GM19023 (cell line): ENCODE data around the gene ARMH1.

Experiments
- ATAC-seq: cut with Tn5 transposase; IDR thresholded peaks from one replicate; pipeline ENCODE4 v1.9.1; 2021; ENCODE audit warnings: mild to moderate bottlenecking, moderate library complexity; ENCODE audit not compliant: unreplicated experiment

ARMH1 gene

DNA sequence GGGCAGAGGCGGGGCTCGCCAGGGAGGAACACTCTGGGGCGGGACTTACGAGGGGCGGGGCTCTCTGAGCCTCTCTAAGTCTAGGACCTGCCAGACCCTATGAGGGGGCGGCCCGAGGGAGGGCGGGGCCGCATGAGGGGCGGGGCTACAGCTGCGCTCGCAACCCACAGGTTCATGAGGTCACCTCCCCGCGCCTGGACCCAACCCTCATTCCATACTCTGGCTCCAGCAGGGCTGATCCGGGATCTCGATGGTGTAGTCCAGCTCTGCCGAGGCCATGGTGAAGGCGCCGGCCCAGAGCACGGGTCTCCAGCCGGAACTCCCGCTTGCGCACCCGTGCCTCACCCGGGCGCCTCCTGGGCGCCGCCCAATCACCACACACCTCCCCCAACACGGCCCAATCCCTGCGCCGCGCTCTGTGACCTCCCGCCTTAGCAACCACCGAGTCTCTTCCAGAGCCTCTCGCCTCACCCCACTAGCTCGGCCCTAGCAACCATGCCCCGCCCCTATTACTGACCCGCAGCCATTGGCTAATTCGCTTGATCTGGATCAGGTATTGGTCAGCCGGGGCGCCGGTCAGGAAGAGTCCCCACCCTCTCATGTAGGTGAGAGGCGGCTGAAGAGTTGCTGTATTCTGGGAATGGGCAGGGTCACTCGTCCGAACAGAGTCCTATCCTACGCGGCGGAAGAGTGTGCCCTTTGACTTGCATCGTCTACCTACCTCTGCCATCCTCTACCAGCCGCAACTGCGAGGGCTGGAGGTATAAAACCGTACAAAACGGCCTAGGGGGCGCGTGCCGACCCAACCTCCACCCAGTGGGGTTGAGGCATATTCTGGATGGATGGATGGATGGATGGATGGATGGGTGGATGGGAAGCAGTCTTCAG is at the start of gene ARMH1, which contains the start of gene TMEM53:
Gene ARMH1 (plus strand): TSS at position 602 of the 888 bp plus-strand sequence. CDS start 14,984 bp downstream, outside the sequence.
Gene TMEM53 (minus strand): TSS at position 369 of the 888 bp plus-strand sequence. CDS start 90 bp downstream, at position 279.
- peak; percentile 90 for ATAC-seq

DNA sequence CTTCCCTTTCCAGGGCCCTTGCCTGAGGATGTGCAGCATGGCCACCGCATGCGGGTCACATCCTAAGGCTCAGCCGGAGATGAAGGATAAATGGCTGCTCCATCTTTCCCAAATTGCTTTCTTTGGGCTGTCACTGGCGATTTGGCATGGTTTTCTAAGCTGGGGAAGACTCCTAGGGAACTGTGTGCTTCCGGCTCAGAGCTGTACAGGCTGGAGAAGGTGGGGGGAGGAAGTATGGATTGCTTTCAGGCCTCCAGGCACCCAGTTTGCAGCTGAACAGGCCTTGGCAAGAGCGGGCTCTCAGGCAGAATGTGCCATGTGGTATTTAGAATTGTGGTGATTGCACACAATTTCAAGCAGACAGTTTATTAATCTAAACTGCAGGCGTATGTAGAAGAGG is 49.2 kb upstream of the ARMH1 start:
- no peak for ATAC-seq

DNA sequence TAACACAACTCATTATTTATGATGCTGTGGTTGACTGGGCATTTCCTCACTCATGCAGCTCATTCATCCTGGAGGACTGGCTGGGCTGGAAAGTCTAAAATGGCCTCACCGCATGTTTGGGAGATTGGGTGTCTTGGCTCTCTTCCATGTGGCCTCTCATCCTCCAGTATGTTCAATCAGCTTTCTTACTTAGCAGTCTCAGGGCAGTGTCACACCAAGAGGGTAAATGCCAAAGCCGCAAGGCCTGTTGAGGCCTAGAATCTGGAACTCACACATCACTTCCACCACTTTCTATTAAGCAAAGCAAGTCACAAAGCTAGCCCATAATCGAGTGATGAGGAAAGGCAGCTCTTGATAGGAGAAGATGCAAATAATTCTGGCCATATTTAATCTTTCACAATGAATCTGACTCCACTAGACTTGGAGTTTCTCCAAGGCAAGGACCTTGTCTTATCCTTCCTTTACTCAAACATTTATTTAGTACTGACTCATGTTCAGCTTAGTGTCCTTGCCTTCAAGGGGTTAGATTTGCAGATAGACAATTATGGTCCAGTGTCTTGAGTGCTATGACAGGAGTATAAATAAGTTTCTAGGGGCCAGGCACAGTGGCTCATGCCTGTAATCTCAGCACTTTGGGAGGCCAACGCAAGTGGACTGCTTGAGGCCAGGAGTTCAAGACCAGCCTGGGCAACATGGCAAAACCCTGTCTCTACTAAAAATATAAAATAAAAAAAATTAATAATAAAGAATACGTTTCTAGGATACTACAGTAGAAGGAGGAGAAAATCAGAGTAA is 45.4 kb upstream of the ARMH1 start:
- ATAC-seq = no peak

DNA sequence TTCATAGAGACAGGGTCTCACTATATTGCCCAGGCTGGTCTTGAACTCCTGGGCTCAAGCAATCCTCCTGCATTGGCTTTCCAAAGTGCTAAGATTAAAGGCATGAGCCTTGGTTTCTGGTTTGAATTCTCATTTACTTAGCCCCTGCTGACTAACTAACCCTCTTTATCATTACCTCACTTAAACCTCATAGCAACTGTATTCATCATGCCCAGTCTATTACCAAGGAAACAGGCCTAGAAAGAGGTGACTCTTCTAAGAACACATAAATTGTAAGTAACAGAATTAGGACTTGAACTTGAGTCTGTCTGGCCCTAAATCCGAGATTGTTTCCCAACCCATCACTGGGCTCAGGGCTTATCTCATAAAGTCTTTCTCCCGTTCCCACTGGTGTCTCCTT is 44.4 kb upstream of the ARMH1 start:
- no peak for ATAC-seq

DNA sequence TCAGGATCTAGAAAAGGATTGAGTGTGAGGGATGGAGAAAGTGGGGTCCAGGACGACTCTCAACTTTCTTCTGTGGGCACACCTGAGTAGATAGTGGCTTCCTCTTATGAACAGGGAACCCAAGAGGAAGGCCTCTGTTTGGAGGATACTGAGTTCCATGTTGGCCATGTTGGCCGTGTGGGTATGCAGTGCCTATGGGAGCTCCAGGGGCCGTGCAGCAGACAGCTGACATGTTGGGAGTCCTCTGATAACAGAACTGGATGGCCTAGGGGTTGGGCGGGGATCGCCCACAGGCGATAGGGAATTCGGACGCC is 43.2 kb upstream of the ARMH1 start:
- no peak for ATAC-seq

DNA sequence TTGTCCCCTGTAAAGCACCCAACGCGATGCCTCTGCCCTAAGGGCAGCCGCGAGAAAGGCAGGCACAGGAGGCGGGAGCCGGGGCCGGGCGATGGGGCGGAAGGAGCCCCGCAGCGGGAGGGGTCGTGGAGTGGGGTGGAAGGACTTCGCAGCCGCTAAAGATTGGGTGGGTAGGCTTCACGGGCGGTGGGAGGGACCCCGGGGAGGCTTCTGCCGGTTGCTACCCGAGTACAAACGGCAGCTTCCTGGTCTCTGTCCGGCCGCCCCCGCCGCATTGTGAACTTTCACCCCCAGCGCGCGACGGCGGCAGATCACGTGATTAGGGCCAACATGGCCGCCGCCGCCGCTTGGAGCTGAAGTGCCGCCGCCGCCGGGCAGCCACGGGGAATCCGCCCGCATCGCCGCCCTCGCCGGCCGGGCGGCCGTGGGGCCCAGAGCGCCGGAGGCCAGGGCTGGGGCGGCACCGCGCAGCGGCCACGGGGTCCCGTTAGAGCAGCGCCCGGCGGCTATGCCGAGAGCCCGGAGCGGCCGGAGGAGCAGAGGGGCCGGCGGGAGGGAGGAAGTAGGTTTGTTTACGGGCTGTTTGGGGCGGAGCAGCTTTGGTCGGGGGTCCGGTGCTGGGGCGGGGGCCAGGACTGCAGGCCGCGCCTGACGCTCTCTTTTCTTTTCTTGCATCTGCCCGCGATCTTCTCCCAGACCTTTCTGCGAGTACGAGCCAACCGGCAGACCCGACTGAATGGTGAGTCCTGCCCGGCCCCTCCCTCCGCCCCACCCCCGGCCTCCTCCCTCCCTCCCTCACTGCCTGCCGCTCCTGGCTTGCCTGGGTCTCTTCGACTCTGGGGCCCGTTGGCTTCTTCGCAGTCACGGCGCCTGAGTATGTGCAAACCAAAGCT is 42.6 kb upstream of the ARMH1 start:
- ATAC-seq = peak; percentile 63

DNA sequence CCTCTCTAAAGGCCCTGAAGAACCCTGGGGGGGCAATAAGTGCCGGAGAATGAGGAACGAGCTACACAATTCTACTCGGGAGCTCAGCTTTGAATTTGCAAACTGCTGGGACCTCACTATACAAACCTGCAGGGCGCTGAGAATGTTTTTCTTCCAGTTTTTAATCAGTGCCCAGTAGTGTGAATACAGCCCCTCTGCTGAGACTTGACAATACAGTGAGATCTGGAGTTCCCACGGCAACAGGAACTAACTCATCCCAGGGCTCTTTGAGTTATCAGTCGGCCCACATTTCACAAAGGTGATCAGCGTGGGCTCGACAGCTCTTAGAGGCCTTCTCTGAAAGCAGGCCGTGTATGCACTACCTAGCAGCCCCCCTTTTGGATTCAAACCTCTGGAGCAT is 41.9 kb upstream of the ARMH1 start:
- ATAC-seq = no peak

DNA sequence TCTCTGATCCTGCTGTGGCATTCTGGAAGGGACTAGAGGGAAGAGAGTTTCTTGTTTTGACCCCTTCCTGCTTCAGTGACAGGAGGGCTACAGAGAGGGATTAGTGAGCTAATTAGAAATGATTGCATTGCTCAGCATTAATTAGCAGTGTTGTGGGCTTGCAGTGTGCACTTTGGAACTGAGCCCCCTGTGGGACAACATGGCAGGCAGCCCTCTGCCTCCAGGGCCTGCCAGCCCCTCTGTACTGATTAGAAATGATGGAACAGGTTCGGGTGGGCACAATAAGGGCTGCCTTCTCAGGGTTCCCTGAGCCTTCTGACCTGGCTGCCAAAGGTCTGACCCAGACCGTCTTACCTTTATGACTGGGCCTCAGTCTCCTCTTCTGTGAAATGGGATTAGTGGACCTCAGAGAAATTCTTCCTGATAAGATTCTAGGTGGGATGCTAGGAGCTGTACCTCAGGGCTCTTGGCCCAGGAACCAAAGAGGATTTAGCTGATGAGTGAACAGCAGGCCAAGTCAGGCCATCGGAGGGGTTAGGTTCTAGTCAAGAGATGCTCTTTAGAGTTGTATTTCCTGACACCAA is 39.8 kb upstream of the ARMH1 start:
- ATAC-seq = no peak

DNA sequence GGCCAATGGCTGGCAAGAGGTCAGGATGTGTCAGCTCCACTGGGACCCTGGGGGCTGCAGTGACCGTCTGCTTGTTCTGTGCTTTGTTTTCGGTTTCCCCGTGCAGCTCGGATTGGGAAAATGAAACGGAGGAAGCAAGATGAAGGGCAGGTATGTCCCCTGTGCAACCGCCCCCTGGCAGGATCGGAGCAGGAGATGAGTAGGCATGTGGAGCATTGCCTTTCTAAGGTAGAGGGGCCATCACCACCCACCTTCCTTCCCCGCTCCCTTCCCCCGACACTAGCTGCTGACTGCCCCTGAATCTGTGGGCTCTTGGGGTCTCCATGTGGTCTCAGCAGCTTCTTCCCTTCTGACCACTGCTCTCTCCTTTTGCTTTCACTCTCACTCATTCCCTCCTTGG is 39.1 kb upstream of the ARMH1 start:
- no peak for ATAC-seq

DNA sequence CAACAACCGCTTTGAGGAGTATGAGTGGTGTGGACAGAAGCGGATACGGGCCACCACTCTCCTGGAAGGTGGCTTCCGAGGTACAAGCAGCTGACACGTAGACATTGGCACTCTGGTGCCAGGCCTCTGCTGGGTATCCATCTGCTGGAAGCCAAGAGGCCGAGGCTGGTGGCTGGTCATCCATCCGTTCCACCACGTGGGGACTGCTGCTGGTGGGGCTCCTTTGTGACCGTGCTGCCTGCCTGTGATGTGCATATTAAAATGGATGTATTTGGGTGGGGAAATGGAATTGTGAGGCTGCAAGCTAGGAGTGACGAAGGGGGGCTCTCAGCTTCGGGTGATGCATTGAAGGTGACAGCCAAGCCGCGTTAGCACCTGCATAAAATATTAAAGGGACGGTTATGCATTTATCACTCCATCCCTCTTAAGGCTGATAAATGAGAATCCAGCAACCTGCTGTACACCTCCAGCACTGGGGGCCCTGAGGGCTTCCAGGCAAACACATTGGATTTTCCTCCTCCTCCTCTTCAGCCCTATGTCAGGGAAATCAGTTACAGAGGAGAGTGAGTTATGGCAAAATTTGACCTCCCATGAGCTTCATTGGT is 38.3 kb upstream of the ARMH1 start:
- no peak for ATAC-seq

DNA sequence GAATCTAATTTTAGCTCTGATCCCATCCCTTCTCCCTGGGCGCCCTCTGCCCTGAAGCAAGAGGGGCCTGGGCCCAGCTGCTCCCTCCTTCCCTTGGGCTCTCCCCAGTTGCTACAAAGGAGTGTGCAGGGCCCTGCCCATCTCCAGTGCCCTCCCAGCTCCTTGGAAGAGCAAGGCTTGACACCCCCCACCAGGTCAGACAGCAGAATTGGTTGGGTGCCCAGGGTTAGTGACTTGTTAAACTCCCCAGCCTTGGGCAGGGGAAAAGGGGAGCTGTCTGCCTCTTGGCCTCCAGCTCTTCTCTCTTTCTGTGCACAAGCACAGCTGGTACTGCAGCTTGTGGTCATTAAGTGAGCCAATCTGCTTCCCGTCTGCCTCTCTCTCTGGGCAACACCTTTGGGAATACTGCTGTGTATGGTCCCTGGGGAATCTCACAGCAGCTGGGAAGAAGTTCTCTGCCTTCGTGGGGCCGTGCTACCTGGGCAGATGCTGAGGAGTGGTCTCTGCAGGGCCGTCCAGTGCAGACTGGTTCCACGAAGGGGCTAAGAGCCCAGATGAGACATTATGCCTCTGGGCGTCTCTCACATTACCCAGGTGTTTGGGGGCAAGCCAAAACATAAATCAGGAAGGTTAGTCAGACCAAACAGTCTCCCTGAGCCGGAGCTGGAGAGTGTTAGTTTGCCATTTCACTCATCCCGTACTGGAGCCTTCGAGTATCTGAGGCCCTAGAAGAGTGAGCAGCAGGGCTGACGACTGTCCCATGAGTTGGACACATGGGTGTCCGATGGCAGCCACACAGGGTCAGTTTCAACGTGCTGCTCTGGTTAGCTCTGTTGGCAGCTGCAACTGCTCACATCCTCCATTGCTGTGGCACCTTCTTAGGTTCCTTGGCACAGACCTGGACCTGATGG is 37.6 kb upstream of the ARMH1 start:
- ATAC-seq = no peak

DNA sequence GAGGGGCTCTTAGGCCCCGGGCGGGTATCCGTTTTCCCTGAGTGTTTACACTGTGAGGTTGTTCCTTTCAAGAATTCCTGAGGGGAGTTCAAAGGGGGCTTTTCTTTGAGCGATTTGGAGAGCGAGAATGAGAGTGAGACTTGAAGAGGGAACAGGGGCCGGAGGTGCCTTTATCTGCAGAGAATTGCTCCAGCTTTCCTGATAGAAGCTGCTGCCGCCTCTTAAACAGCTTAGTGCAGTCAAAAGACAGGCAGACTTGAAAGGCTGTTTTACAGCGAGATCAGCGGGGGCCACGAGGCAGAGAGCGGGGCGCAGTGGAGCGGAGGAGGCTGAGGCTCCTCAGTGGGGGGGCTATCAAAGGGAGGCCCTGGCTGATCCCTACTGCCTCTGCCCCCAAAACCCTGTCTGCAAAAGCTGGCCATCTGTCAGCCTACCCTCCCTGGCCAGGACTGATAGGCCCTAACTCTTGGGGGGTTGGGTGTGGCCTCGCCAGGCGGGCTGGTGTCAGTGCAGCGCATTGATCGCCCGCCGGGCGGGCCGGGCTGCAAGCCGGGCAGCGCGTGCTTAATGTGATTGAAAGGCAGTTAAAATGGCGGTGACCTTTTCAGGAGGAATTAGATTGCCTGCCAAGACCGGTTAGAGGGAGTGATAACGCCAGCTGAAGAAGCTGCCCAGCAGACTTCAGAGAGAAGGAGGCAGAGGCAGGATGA is 36.7 kb upstream of the ARMH1 start:
- no peak for ATAC-seq

DNA sequence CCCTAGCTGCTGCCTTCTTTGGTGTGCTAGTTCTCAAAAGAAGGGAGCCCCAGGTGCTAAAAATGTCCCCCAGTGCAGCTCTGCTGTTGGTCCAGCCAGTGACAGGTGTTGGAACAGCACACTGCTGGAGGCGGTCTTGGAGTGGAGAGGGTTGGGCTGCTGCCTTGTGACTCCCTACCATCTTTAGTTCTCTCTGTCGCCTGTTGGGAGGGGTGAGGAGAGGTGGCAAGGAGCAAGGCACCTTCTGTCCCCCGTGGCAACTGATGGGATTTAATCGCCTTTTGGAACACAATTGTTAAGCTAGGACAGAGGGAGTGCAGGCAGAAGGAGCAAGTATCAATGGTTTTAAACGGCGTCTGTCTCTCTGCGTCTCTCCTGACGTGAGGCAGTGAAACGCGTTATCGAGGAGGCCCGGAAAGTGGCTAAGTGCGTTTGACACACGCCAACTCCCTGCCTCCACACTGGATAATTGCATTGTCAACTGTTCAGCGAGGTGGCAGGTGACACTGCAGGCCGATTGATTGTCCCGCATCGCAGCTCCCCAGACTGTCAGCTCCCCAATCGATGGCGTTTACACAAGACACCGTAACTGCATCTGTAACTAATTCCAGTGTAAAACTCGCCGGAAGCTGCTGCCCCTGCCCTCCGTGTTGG is 34.2 kb upstream of the ARMH1 start:
- no peak for ATAC-seq

DNA sequence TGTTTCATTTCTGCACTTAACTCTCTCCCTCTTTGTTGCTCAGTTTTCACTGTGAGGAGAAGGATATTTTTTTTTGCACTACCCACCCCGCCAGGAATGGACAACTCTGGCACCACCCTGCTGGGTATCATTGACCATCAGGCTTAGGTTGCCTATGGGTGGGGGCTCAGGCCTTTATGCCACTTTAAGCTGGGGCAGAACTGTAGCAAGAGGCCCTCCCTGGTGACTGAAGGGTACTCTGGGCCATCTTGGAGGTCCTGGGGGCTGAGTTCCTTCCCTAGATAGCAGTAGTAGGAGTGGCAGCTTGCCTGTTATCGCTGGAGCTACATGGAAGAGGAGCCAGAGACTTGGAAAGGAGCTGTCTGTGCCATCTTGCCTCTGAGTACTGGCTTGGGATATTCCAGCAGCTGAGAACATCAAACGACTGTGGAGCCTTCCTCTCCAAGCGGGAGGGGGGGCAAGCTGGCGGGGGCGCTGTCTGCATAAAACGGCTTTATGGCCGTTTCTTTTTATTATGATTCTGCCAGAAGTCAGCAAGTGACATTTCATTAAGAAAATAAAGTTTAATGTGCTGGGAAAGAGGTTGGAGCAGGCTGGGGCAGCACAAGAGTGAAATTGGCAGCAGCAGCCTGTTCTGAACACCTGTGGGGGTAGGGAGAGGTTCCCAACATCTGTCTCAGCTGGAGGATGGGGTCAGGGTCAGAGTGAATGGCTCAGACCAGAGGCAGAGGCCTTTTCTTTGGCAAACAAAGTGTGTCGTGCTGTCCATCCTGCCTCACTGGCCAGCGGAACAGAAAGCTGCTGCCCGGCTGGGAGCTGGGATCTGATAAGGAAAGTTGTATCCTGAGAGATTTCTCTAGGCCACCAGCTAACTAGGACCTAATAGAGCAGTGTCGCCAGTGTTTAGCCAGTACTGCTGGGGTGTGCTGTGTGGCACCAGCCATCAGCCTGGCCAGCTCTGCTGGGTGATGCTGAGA is 33.1 kb upstream of the ARMH1 start:
- no peak for ATAC-seq

DNA sequence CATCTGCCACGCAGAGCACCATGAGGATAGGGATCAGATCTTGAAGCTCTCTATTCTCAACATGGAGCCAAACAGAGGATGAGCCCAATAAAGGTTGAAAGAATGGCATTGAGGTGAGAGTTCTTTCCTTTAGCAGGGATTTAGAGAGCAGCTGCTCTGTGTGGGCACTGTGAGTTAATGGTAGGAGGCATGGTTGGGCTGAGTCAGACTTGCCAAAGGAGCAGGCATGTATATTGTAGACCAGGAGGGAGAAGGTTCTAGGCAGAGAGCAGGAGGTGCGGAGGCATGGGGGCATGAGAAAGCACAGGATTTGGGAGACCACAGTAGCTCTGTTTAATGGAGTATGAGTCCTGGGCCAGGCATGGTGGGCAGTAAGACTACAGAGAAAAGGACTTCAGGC is 32.3 kb upstream of the ARMH1 start:
- ATAC-seq = no peak

DNA sequence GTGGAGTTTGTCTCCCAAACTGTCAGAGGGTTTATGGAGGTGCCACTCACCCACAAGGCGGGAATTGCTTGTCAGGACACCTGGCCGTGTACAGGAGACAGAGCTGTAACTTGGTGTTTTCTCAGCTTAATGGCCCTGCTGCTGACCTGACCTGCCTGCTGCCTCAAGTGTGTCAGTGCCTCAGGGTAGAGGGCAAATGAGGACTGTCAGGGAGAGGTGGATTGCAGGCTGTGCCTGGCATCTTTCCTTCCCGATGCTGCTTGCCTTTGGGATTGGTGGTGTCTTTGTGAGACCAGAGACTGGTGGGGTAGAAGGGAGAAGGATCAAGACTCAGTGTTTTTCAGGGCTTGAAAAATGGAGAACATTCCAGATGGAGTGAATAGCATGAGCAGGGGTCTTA is 31.6 kb upstream of the ARMH1 start:
- no peak for ATAC-seq
